Effector memory CD8-positive, alpha-beta T cell (primary cell): ENCODE results near the gene AUTS2.

Experiments used
- ATAC-seq: fragments of 150-1000 bp; cut with Tn5 transposase; replicated peaks from 2 replicates; pipeline ENCODE4 v1.10.0; 2021; ENCODE audit warnings: mild to moderate bottlenecking, moderate library complexity
- DNase-seq, 3 experiments: peaks; one replicate each; pipeline ENCODE4 v3.0.0; 2021
- H3K27ac Mint-ChIP-seq, 2 donors: one replicate each; pipeline ENCODE4 v1.8.0; 2022; ENCODE audit warnings: mild to moderate bottlenecking in 2 of 2, mixed read lengths in 2 of 2, moderate library complexity in 2 of 2
- H3K27me3 Mint-ChIP-seq, 2 donors: one replicate each; pipeline ENCODE4 v1.8.0; 2022; ENCODE audit warnings: mixed read lengths in 2 of 2
- H3K36me3 Mint-ChIP-seq: one replicate; pipeline ENCODE4 v1.8.0; 2022; ENCODE audit warnings: mild to moderate bottlenecking, moderate library complexity, mixed read lengths; ENCODE audit not compliant: insufficient read depth
- H3K4me1 Mint-ChIP-seq, 2 donors: one replicate each; pipeline ENCODE4 v1.8.0; 2022; ENCODE audit warnings: low read depth in 2 of 2, mixed read lengths in 2 of 2
- H3K4me3 Mint-ChIP-seq, 2 donors: one replicate each; pipeline ENCODE4 v1.8.0; 2022; ENCODE audit warnings: mild to moderate bottlenecking in 2 of 2, mixed read lengths in 2 of 2, moderate library complexity in 2 of 2
- H3K9me3 Mint-ChIP-seq, 2 donors: one replicate each; pipeline ENCODE4 v1.8.0; 2022; ENCODE audit warnings: mixed read lengths in 2 of 2
- total RNA-seq, 9 experiments: gene quantifications; one replicate each; lab custom pipeline; 2026; lab: John Stamatoyannopoulos, UW

The AUTS2 gene
- total RNA-seq: 2.2 to 75.4 (median 24.1) reads per million in 9 experiments

DNA sequence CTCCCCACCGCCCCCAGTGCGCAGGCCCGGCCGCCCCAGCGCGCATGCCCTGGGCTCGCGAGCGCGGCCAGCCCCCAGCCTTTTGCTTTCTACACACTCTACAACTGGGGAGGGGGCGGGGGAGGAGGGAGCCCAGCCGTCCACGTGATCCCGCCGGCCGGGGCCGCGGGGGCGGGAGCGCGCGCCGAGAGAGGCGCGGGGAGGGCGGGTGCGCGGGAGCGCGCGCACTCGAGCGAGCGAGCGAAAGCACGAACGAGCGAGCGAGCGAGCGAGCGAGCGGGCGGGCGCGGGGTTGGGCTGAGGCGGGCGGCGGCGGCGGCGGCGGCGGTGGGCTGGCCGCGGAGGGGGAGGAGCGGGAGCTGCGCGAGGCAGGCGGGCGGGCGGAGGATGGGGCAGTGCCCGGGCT is at the start of gene AUTS2:
AUTS2 (plus strand) TSS at position 395 of the 406 bp plus-strand sequence. CDS start 1,179 bp downstream, outside the sequence.
- peak; percentile 74 for ATAC-seq
- peak within 1 kb of the TSS; percentile 87 to 94 for H3K4me3 Mint-ChIP-seq
- DNase-seq: peak; percentile 49 to 60 (median 55)
- peaks cover 19% of the 10 kb centered on the region for H3K36me3 Mint-ChIP-seq
- peak within 1 kb of the TSS; percentile 64 to 89 for H3K27ac Mint-ChIP-seq
- no peaks in the 10 kb centered on the region for H3K27me3 Mint-ChIP-seq
- H3K4me1 Mint-ChIP-seq: peaks cover 7 to 12% of the 10 kb centered on the region in 2 donors
- no peaks in the 10 kb centered on the region for H3K9me3 Mint-ChIP-seq

DNA sequence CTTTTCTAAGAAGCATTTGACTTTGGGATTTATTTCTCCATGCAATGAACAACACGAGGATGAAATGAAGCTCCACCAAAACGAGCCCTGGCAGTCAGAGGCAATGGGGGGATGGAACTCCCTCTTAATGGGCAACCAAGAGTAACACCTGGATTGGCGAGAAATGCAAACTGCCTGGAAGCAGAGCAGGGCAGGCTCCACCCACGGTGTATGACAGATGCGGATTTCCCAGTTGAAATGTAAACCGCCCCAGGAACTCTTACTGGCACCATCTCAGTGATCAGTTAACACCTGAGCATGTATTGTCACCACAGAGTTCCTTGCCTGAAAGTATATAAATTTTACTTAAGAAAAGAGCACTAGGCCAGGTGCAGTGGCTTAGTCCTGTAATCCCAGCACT is 47.3 kb upstream of the AUTS2 start:
- H3K27ac Mint-ChIP-seq: no peak overlapping the region
- ATAC-seq: no peak
- H3K9me3 Mint-ChIP-seq: no peaks in the 10 kb centered on the region
- peaks cover 0 to 2% of the 10 kb centered on the region in 2 donors for H3K4me1 Mint-ChIP-seq
- H3K4me3 Mint-ChIP-seq: no peak overlapping the region
- H3K27me3 Mint-ChIP-seq: peaks cover 0 to 9% of the 10 kb centered on the region in 2 donors
- no peak for DNase-seq
- no peaks in the 10 kb centered on the region for H3K36me3 Mint-ChIP-seq

GRCh38 chr7:69553190-69553589 is 45.1 kb upstream of the AUTS2 start:
- DNase-seq (no peak), ATAC-seq (no peak)
- Mint-ChIP-seq H3K27ac (no peak overlapping the region), H3K4me1 (peaks cover 0 to 3% of the 10 kb centered on the region in 2 donors), H3K4me3 (no peak overlapping the region), H3K9me3 (no peaks in the 10 kb centered on the region), H3K36me3 (no peaks in the 10 kb centered on the region), H3K27me3 (peaks cover 0 to 9% of the 10 kb centered on the region in 2 donors)

DNA sequence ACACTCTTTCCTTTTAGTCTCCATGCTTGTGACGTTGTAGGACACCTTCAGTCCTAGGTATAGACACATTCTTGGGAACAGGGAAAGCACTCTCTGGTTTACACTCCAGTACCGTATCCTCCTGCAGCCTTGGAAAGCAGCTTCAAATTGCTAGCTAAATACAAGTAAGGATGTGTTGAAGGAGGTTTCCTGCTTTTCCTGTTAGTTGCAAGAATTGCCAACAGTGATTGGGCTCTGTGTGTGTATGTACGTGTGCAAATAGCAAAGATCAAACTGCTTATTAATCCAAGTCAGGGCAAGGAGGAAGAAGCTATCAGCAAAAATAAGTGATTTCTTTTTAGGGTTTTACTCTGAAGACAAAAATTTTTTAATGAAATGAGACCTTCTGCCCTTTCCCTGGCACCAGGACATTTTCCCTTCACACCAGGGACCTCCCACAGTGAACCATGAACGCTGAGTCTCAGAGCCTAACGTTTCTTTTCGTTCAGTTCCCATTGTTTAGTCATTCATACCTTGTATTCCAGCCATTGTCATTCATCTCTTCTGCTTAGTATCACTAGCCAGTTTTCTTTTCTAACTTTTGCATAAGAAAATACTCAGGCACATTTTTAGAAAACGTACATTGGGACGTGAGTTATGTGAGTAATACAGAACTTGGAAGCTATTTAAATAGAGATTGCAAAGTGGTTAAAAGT is 36.9 kb upstream of the AUTS2 start:
- no peaks in the 10 kb centered on the region for H3K36me3 Mint-ChIP-seq
- no peak overlapping the region for H3K27ac Mint-ChIP-seq

GRCh38 chr7:69564454-69565417 is 33.5 kb upstream of the AUTS2 start:
- ATAC-seq: no peak
- Mint-ChIP-seq H3K36me3 (no peaks in the 10 kb centered on the region), H3K27me3 (peaks cover 7 to 16% of the 10 kb centered on the region in 2 donors), H3K4me1 (peaks cover 2 to 7% of the 10 kb centered on the region in 2 donors), H3K27ac (no peak overlapping the region), H3K4me3 (no peak overlapping the region), H3K9me3 (no peaks in the 10 kb centered on the region)
- DNase-seq: peak in 1 of 3 experiments; percentile 1

More for the DNA sequence above, 36.9 kb upstream of the AUTS2 start:
- Mint-ChIP-seq H3K4me1 (peaks cover 4 to 7% of the 10 kb centered on the region in 2 donors), H3K27me3 (peaks cover 5 to 6% of the 10 kb centered on the region in 2 donors), H3K4me3 (no peak overlapping the region), H3K9me3 (no peaks in the 10 kb centered on the region)
- DNase-seq (no peak), ATAC-seq (no peak)

GRCh38 chr7:69567800-69568199 is 30.5 kb upstream of the AUTS2 start:
- peaks cover 2 to 7% of the 10 kb centered on the region in 2 donors for H3K4me1 Mint-ChIP-seq
- no peak for DNase-seq
- no peaks in the 10 kb centered on the region for H3K36me3 Mint-ChIP-seq
- H3K27me3 Mint-ChIP-seq: peaks cover 7 to 13% of the 10 kb centered on the region in 2 donors
- no peak overlapping the region for H3K27ac Mint-ChIP-seq
- no peaks in the 10 kb centered on the region for H3K9me3 Mint-ChIP-seq
- no peak overlapping the region for H3K4me3 Mint-ChIP-seq
- no peak for ATAC-seq

DNA sequence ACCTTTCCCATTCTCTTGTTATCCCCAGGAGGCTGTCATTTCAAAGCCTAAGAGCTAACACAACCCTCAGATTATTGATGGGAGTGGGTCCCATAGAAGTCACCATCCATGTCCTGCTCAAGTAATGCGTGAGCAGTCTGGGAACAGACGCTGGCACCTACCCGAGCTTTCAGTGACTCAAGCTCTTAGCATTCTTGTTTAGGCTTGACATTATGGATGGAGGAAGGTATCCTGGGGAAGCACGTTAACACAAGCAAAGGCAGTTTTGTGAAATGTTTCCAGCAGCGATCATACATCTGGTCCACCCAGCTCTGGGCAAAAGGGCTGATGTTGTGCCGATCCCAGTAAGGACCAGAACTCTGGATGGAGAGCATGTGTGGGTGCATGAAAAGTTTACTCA is 30.0 kb upstream of the AUTS2 start:
- H3K27ac Mint-ChIP-seq: no peak overlapping the region
- DNase-seq (no peak), ATAC-seq (no peak)
- H3K4me1 Mint-ChIP-seq: peaks cover 2 to 7% of the 10 kb centered on the region in 2 donors
- H3K4me3 Mint-ChIP-seq: no peak overlapping the region
- no peaks in the 10 kb centered on the region for H3K9me3 Mint-ChIP-seq
- no peaks in the 10 kb centered on the region for H3K36me3 Mint-ChIP-seq
- H3K27me3 Mint-ChIP-seq: peaks cover 7 to 10% of the 10 kb centered on the region in 2 donors

DNA sequence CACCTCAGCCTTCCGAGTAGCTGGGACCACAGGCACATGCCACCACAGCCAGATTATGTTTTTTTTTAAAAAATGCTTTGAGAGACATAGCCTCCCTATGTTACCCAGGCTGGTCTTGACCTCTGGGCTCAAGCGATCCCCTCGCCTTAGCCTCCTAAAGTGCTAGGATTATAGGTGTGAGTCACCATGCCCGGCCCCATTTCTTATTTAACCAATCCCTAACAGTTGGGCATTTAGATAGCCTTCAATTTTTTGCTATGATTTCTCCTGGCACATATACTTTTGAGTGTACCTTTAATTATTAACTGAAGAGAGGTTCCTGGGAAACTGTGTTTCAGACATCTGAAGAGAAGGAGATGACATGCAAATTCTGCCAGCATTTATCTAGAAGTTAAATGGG is 22.6 kb upstream of the AUTS2 start:
- Mint-ChIP-seq H3K9me3 (peaks cover 0 to 2% of the 10 kb centered on the region in 2 donors), H3K4me3 (no peak overlapping the region), H3K27ac (no peak overlapping the region), H3K36me3 (peaks cover 4% of the 10 kb centered on the region), H3K27me3 (peaks cover 9 to 15% of the 10 kb centered on the region in 2 donors), H3K4me1 (no peaks in the 10 kb centered on the region)
- no peak for DNase-seq
- no peak for ATAC-seq

- Mint-ChIP-seq H3K4me1 (no peaks in the 10 kb centered on the region), H3K36me3 (peaks cover 4% of the 10 kb centered on the region), H3K27ac (no peak overlapping the region), H3K9me3 (peaks cover 0 to 3% of the 10 kb centered on the region in 2 donors), H3K4me3 (no peak overlapping the region), H3K27me3 (peaks cover 13 to 15% of the 10 kb centered on the region in 2 donors)
- no peak for ATAC-seq
- DNase-seq: no peak
These were observed 21.1 kb upstream of the AUTS2 start for GRCh38 chr7:69577221-69577620.

- peaks cover 0 to 3% of the 10 kb centered on the region in 2 donors for H3K9me3 Mint-ChIP-seq
- DNase-seq: no peak
These were observed 13.1 kb upstream of the AUTS2 start for GRCh38 chr7:69585169-69585568.

DNA sequence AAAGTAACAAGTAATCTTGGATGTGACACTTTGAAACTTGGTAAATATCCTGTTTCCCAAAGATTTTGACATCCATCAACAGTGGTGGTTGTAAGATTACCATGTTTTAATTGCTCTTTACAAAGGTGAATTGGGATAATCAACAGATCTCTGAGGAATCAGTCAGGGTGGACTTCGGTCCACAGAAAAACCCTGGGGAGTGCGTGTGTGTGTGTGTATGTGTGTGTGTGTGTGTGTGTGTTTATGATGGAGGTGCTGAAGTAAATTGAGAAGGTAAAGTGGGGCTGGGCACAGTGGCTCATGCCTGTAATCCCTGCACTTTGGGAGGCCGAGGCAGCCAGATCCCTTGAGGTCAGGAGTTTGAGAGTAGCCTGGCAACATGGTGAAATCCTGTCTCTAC is 12.0 kb upstream of the AUTS2 start:
- H3K36me3 Mint-ChIP-seq: no peaks in the 10 kb centered on the region
- peaks cover 0 to 7% of the 10 kb centered on the region in 2 donors for H3K27me3 Mint-ChIP-seq
- ATAC-seq: no peak
- H3K4me3 Mint-ChIP-seq: no peak overlapping the region
- H3K9me3 Mint-ChIP-seq: no peaks in the 10 kb centered on the region
- H3K27ac Mint-ChIP-seq: no peak overlapping the region
- no peak for DNase-seq
- H3K4me1 Mint-ChIP-seq: no peaks in the 10 kb centered on the region

More at GRCh38 chr7:69585169-69585568, 13.1 kb upstream of the AUTS2 start:
- H3K4me1 Mint-ChIP-seq: no peaks in the 10 kb centered on the region
- H3K36me3 Mint-ChIP-seq: no peaks in the 10 kb centered on the region
- no peak overlapping the region for H3K4me3 Mint-ChIP-seq
- H3K27me3 Mint-ChIP-seq: peaks cover 0 to 13% of the 10 kb centered on the region in 2 donors
- ATAC-seq: no peak
- H3K27ac Mint-ChIP-seq: no peak overlapping the region

DNA sequence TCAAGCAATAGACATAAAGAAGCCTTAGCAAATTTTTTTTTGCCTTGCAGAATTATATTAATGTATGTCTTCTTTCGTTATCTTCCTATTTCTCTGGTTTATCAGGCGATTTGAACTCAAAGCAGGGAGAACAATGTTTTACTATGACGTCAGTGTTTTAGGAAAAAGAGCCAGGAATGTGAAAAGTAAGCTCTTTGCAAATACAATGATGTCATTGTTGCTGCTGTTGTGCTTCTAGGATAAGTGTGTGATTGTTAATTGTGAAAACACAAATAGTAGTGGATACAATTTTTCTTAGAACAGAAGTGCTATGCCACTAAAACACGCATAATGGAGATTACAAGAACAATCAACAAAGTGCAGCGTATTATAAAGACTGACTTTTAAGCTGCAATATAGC is 9.5 kb upstream of the AUTS2 start:
- ATAC-seq: no peak
- no peaks in the 10 kb centered on the region for H3K36me3 Mint-ChIP-seq

DNA sequence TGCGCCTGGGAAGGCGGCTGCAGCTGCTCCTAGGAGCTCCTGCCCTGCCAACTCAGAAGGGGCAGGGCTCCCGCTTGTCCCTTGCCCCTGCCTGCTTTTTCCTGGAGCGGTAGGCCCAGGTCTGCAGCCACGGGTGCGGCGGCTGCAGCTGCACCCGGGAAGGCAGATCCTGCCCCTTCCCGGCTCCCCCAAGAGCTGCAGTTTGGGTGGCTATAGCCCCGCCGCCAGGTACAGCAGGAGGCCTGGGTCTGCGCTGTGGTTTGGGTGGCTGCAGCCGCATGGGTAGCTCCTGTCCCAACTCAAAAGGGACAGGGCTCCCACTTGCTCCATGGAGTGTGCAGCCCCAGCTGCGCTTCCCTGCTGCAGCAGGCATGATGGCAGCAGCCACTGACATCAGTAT is 6.5 kb upstream of the AUTS2 start:
- no peaks in the 10 kb centered on the region for H3K36me3 Mint-ChIP-seq
- ATAC-seq: no peak

More for the DNA sequence above, 9.5 kb upstream of the AUTS2 start:
- Mint-ChIP-seq H3K4me1 (no peaks in the 10 kb centered on the region), H3K4me3 (no peak overlapping the region), H3K9me3 (no peaks in the 10 kb centered on the region), H3K27me3 (peaks cover 0 to 7% of the 10 kb centered on the region in 2 donors), H3K27ac (no peak overlapping the region)
- DNase-seq: no peak

More for the DNA sequence above, 6.5 kb upstream of the AUTS2 start:
- H3K27me3 Mint-ChIP-seq: no peaks in the 10 kb centered on the region
- no peaks in the 10 kb centered on the region for H3K4me1 Mint-ChIP-seq
- no peaks in the 10 kb centered on the region for H3K9me3 Mint-ChIP-seq
- no peak overlapping the region for H3K4me3 Mint-ChIP-seq
- no peak overlapping the region for H3K27ac Mint-ChIP-seq
- no peak for DNase-seq
